Measurements from ENCODE around the gene PDCD1.

DNA sequence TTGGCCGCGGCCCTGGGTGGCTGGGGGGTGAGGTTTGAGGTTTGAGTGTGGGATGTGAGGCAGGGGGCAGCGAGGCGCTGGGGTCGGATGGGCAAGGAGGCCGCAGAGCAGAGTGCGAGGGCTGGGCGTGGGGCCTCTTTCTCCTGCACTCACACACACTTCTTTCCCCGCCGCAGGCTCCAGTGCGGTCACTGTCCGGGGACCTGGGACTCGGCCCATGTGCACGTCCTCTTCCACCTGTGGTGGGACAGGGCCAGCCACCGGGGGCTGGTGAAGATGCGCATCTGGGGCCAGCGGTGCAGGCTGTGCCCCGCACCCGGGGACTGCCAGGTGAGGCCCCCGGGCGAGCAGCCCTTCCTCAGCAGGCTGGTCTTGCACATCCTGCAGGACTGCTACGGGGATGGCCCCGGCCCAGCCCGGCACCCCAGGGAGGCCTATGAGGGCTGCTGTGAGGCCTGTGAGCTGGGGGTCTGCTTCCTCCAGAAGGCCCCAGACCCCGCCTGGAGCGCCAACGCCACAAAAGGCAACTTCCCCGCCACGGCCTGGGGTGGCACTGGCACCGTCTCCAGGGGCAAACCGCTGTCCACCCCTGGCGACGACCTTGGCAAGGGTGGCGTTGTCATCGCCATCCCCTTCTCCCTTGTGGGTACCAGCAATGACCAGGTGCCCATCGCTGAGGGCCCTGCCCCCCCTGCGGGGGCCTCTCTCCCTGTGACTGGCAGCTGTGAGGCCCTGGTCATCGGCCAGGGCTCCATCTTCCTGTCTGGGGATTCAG is 13.0 kb upstream of the PDCD1 start:
- TF ChIP-seq, protein P1, sequence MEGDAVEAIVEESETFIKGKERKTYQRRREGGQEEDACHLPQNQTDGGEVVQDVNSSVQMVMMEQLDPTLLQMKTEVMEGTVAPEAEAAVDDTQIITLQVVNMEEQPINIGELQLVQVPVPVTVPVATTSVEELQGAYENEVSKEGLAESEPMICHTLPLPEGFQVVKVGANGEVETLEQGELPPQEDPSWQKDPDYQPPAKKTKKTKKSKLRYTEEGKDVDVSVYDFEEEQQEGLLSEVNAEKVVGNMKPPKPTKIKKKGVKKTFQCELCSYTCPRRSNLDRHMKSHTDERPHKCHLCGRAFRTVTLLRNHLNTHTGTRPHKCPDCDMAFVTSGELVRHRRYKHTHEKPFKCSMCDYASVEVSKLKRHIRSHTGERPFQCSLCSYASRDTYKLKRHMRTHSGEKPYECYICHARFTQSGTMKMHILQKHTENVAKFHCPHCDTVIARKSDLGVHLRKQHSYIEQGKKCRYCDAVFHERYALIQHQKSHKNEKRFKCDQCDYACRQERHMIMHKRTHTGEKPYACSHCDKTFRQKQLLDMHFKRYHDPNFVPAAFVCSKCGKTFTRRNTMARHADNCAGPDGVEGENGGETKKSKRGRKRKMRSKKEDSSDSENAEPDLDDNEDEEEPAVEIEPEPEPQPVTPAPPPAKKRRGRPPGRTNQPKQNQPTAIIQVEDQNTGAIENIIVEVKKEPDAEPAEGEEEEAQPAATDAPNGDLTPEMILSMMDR (IDR thresholded peaks at IDR 0.05; ENCODE audit: control extremely low read depth in 1 of 3, insufficient read depth in 1 of 3, low read depth in 1 of 3, low read length in 3 of 3): no peak
- no peak for TF ChIP-seq POLR2AphosphoS5 (IDR thresholded peaks at IDR 0.05; ENCODE audit: low read depth, low read length)
- no peak for TF ChIP-seq TAF1 (IDR thresholded peaks at IDR 0.05; ENCODE audit: low read depth, low read length)
- TF ChIP-seq NRF1 (IDR thresholded peaks at IDR 0.05; ENCODE audit: low read depth, low read length): no peak
- no peak for TF ChIP-seq TEAD4 (IDR thresholded peaks at IDR 0.05; ENCODE audit: low read depth, low read length)
- TF ChIP-seq KDM4A (IDR thresholded peaks at IDR 0.05; ENCODE audit: low read depth, low read length, severe bottlenecking): no peak
- TF ChIP-seq BRCA1 (IDR thresholded peaks at IDR 0.05; ENCODE audit: low read depth, low read length): no peak
- no peak for TF ChIP-seq POLR2A (IDR thresholded peaks at IDR 0.05; ENCODE audit: control extremely low read depth in 1 of 2, low read depth in 2 of 2, low read length in 2 of 2)

Data from H1 (cell line).